ENCODE results near the gene IRGM.

IRGM gene

GRCh38 chr5:150895431-150896428, 49.4 kb downstream of the IRGM start:
- no peak for DNase-seq (ENCODE audit: low read depth in 2 of 2)
